ENCODE results near the gene ICA1. TPM values are rescaled to one million over a fixed set of nuclear protein-coding genes. Genes with fewer than 3 reads are reported as not detected.
"Not testable (repeated sequence)": the region's sequence is repeated elsewhere in the genome, so short reads cannot be mapped to it uniquely, and the experiment has no call there.

The ICA1 gene
- total RNA-seq, 2 experiments from 2014 or later, result 0.62 to 0.96 TPM

GRCh38 chr7:8113184-8113583 is 148.8 kb downstream of the ICA1 start:
- peaks cover 10% of the 10 kb centered on the region for H3K9me3 Mint-ChIP-seq
- H3K36me3 Mint-ChIP-seq, result peaks cover 5% of the 10 kb centered on the region
- H3K27ac Mint-ChIP-seq, result no peak overlapping the region
- H3K4me1 Mint-ChIP-seq, result peaks cover 36% of the 10 kb centered on the region
- H3K4me3 Mint-ChIP-seq, result no peak overlapping the region
- DNase-seq, result no peak
- H3K27me3 Mint-ChIP-seq, result no peaks in the 10 kb centered on the region

GRCh38 chr7:8112685-8113084 is 149.3 kb downstream of the ICA1 start:
- Mint-ChIP-seq H3K4me1 (peaks cover 36% of the 10 kb centered on the region), H3K27me3 (no peaks in the 10 kb centered on the region), H3K27ac (no peak overlapping the region), H3K36me3 (peaks cover 5% of the 10 kb centered on the region), H3K9me3 (peaks cover 10% of the 10 kb centered on the region), H3K4me3 (no peak overlapping the region)
- no peak for DNase-seq

- H3K4me1 Mint-ChIP-seq, result peaks cover 31% of the 10 kb centered on the region
- no peaks in the 10 kb centered on the region for H3K27me3 Mint-ChIP-seq
- H3K9me3 Mint-ChIP-seq, result peaks cover 6% of the 10 kb centered on the region
- H3K36me3 Mint-ChIP-seq, result peaks cover 5% of the 10 kb centered on the region
- no peak overlapping the region for H3K27ac Mint-ChIP-seq
- DNase-seq, result no peak
- H3K4me3 Mint-ChIP-seq, result no peak overlapping the region
Measured at GRCh38 chr7:8111282-8111960, 150.5 kb downstream of the ICA1 start.

DNA sequence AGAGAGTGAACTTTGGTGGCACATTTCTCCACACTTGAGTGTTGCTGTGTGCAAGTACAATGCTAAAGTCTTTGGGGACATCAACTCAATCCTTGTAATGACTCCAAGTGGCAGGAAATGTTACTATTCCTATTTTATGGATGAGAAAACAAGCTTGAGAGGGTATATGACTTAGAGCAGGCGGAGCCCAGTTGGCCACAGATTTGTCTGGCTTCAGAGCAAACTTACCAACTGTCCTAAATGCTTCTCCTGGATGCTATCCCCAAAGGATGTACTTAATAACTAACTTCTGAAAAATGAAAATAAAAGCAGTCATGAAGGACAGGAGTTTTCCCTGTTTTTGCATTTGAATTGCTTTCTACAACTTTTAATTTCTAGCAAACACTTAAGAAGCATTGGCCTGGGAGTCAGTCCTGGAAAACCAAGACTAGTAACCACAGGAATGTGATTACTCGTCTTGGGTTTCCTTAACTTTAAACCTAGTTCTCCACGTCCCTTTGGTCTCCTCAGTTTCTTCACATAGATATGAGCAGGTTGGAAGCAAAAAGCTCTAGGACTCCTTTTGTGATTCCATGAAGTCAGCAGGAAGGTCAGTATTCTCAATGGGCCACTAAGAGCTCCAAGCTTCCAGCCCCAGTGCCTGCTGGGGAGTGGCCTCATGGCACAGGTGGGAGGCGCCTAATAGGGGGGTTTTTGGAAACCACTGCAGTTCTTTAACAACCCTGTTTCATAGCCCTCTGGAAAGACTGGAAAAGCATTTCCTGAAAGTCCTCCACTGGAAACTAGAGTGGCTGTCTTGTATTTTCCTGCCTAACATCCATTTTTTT is 152.6 kb downstream of the ICA1 start:
- Mint-ChIP-seq H3K27me3 (no peaks in the 10 kb centered on the region), H3K27ac (no peak overlapping the region), H3K4me1 (peaks cover 31% of the 10 kb centered on the region), H3K4me3 (no peak overlapping the region), H3K36me3 (peaks cover 2% of the 10 kb centered on the region), H3K9me3 (peaks cover 4% of the 10 kb centered on the region)
- DNase-seq, result no peak

- Mint-ChIP-seq H3K27ac (no peak overlapping the region), H3K4me1 (peaks cover 23% of the 10 kb centered on the region), H3K9me3 (peaks cover 16% of the 10 kb centered on the region), H3K27me3 (no peaks in the 10 kb centered on the region), H3K36me3 (peaks cover 3% of the 10 kb centered on the region), H3K4me3 (no peak overlapping the region)
- no peak for DNase-seq
Measured at GRCh38 chr7:8105449-8106095, 156.4 kb downstream of the ICA1 start.

GRCh38 chr7:8103282-8103681 is 158.7 kb downstream of the ICA1 start:
- Mint-ChIP-seq H3K4me3 (no peak overlapping the region), H3K9me3 (peaks cover 27% of the 10 kb centered on the region)

GRCh38 chr7:8101292-8101691 is 160.7 kb downstream of the ICA1 start:
- H3K27me3 Mint-ChIP-seq, H3K4me3 Mint-ChIP-seq, H3K27ac Mint-ChIP-seq, DNase-seq: not testable (repeated sequence)
- H3K9me3 Mint-ChIP-seq, result peaks cover 36% of the 10 kb centered on the region
- peaks cover 11% of the 10 kb centered on the region for H3K36me3 Mint-ChIP-seq
- peaks cover 16% of the 10 kb centered on the region for H3K4me1 Mint-ChIP-seq

More at GRCh38 chr7:8103282-8103681, 158.7 kb downstream of the ICA1 start:
- Mint-ChIP-seq H3K36me3 (peaks cover 9% of the 10 kb centered on the region), H3K4me1 (peaks cover 21% of the 10 kb centered on the region), H3K27me3 (no peaks in the 10 kb centered on the region), H3K27ac (no peak overlapping the region)
- DNase-seq, result no peak

DNA sequence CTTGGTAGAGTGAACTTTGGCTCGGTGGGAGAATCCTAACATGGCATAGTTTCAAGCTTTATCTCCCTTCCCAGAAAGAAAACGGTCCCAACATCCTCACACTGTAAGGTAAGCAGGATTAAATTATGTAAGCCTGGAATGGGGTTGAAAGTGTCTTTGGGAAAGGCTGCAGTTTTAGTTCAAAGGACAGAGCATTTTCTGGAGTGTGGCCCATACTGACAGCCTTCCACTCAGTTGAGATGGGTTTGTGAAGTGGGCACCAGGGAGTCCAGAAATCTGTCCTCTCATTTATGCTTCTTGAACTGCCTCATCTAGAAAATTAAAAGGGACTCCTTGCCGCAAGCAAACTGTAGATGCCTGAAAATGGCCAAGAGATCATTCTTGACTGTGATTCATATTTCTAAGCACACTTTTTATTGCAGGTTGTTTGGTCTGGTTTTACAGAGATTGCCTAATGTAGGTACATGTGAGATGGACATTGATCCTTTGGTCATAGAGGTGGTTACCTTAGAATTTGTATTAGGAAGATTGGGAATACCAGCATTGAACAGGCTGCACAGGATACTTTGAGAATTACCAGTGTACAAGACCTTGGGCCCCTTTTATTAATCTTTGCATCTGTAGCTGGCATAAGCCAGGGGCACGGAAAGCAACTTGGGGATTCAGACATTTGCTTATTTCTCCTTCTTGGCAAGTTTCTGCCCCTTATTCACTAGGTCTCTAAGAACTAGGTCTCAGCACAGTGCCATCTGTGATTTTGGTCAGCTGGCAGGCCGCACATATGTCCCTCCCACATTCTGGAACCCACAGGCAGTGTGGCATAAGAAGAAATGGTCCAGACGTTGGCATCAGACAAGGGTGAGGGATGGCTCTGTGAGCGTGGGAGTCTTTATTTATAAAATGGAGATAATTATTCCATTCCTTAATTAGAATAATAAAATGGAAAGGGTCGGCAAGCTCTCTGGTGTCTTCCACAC is 167.5 kb downstream of the ICA1 start:
- DNase-seq, result no peak
- Mint-ChIP-seq H3K27me3 (no peaks in the 10 kb centered on the region), H3K4me1 (peaks cover 1% of the 10 kb centered on the region), H3K36me3 (peaks cover 18% of the 10 kb centered on the region), H3K9me3 (peaks cover 17% of the 10 kb centered on the region), H3K4me3 (no peak overlapping the region), H3K27ac (no peak overlapping the region)

DNA sequence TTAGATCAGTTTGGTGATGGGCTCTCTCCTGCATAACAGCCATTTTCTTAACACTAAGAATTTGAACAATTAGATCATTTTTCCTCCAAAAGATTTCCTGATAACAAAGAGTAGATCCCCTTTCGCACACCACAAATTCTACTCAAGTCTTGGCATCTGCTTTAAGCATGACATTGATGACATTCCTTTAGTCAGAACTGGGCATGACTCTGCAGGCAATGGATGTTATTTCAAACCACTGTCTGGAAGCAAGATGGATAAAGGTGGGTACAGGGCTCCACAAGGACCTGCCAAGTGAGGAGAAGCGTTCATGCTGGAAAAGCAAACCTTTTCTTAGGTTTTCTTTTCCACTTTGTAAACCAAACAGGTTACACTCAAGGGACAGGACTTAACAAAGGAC is 169.8 kb downstream of the ICA1 start:
- no peak for DNase-seq
- H3K4me3 Mint-ChIP-seq, result no peak overlapping the region
- H3K27ac Mint-ChIP-seq, result no peak overlapping the region
- H3K36me3 Mint-ChIP-seq, result peaks cover 11% of the 10 kb centered on the region
- H3K27me3 Mint-ChIP-seq, result no peaks in the 10 kb centered on the region
- H3K4me1 Mint-ChIP-seq, result peaks cover 3% of the 10 kb centered on the region
- no peaks in the 10 kb centered on the region for H3K9me3 Mint-ChIP-seq

GRCh38 chr7:8089036-8089780 is 172.8 kb downstream of the ICA1 start:
- Mint-ChIP-seq H3K36me3 (peaks cover 8% of the 10 kb centered on the region), H3K27me3 (no peaks in the 10 kb centered on the region), H3K4me3 (no peak overlapping the region), H3K27ac (no peak overlapping the region), H3K4me1 (peaks cover 3% of the 10 kb centered on the region), H3K9me3 (no peaks in the 10 kb centered on the region)
- DNase-seq, result no peak

- H3K27ac Mint-ChIP-seq, result no peak overlapping the region
- peaks cover 2% of the 10 kb centered on the region for H3K4me1 Mint-ChIP-seq
- H3K36me3 Mint-ChIP-seq, result peaks cover 4% of the 10 kb centered on the region
- no peak for DNase-seq
- H3K9me3 Mint-ChIP-seq, result no peaks in the 10 kb centered on the region
- H3K4me3 Mint-ChIP-seq, result no peak overlapping the region
- no peaks in the 10 kb centered on the region for H3K27me3 Mint-ChIP-seq
Measured at GRCh38 chr7:8086239-8086638, 175.7 kb downstream of the ICA1 start.

- Mint-ChIP-seq H3K36me3 (peaks cover 4% of the 10 kb centered on the region), H3K4me3 (no peak overlapping the region), H3K27me3 (no peaks in the 10 kb centered on the region), H3K27ac (no peak overlapping the region), H3K4me1 (peaks cover 2% of the 10 kb centered on the region), H3K9me3 (no peaks in the 10 kb centered on the region)
- DNase-seq, result no peak
Measured at GRCh38 chr7:8085420-8085819, 176.5 kb downstream of the ICA1 start.

- H3K27me3 Mint-ChIP-seq, result no peaks in the 10 kb centered on the region
Measured at GRCh38 chr7:8084836-8085235, 177.1 kb downstream of the ICA1 start.

GRCh38 chr7:8082762-8083161 is 179.2 kb downstream of the ICA1 start:
- H3K27me3 Mint-ChIP-seq, result no peaks in the 10 kb centered on the region
- no peaks in the 10 kb centered on the region for H3K4me1 Mint-ChIP-seq
- H3K9me3 Mint-ChIP-seq, result no peaks in the 10 kb centered on the region
- H3K36me3 Mint-ChIP-seq, result no peaks in the 10 kb centered on the region
- H3K27ac Mint-ChIP-seq, result no peak overlapping the region
- DNase-seq, result no peak
- H3K4me3 Mint-ChIP-seq, result no peak overlapping the region

More at GRCh38 chr7:8084836-8085235, 177.1 kb downstream of the ICA1 start:
- H3K4me3 Mint-ChIP-seq, result no peak overlapping the region
- no peak for DNase-seq
- H3K36me3 Mint-ChIP-seq, result peaks cover 2% of the 10 kb centered on the region
- no peak overlapping the region for H3K27ac Mint-ChIP-seq
- peaks cover 2% of the 10 kb centered on the region for H3K4me1 Mint-ChIP-seq
- H3K9me3 Mint-ChIP-seq, result no peaks in the 10 kb centered on the region
